Measurements from ENCODE around the gene TEDC1. TPM values are rescaled to one million over a fixed set of nuclear protein-coding genes. Genes with fewer than 3 reads are reported as not detected.

The TEDC1 gene
- total RNA-seq, 3 donors from 2014 or later: 4.9 to 7.8 (median 6.7) TPM

DNA sequence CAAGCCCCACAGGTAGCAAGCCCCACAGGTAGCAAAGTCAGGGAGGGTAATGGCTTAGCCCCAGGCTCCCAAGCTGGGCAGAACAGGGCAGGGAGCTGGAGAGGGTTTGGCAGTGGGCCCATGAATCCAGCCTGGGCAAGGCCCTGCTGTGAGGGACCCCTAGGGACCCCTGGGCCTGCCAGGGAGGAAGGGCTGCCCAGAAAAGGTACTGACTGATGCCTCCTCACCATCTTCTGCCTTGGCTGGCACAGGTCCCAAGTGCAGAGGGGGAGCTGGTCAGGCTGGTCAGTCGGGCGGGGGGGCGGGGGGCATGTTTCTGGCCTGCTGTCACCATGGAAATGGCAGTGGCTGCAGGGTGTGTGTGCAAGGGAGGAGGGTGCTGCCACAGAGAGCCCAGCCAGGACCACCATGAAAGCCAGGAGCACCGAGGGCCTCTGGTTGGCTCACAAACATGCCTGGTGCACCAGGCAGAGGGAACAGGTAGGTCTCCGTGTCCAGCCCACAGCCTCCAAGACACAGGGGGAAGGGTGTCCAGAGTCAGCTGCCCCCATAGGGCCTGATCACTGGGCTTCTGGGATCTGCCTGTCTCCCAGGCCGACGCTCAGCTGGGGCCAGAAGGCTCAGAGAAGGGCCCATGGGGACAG lies 17.9 kb upstream of the TEDC1 start:
- H3K4me1 ChIP-seq: peaks cover 36 to 49% of the 10 kb centered on the region in 2 donors
- no peaks in the 10 kb centered on the region for H3K36me3 ChIP-seq
- TF ChIP-seq POLR2AphosphoS5 (IDR thresholded peaks at IDR 0.05) (no peak), POLR2A (IDR thresholded peaks at IDR 0.05) (no peak)
- TF ChIP-seq, protein P1, sequence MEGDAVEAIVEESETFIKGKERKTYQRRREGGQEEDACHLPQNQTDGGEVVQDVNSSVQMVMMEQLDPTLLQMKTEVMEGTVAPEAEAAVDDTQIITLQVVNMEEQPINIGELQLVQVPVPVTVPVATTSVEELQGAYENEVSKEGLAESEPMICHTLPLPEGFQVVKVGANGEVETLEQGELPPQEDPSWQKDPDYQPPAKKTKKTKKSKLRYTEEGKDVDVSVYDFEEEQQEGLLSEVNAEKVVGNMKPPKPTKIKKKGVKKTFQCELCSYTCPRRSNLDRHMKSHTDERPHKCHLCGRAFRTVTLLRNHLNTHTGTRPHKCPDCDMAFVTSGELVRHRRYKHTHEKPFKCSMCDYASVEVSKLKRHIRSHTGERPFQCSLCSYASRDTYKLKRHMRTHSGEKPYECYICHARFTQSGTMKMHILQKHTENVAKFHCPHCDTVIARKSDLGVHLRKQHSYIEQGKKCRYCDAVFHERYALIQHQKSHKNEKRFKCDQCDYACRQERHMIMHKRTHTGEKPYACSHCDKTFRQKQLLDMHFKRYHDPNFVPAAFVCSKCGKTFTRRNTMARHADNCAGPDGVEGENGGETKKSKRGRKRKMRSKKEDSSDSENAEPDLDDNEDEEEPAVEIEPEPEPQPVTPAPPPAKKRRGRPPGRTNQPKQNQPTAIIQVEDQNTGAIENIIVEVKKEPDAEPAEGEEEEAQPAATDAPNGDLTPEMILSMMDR (IDR thresholded peaks at IDR 0.05): no peak
- H3K4me3 ChIP-seq: peak overlapping the region; percentile 65 to 97 (median 79)
- no peaks in the 10 kb centered on the region for H3K27me3 ChIP-seq
- peak overlapping the region; percentile 96 to 99 for H3K27ac ChIP-seq
- intact Hi-C loops (cut with DNase I; ENCODE audit: low total_unique reads): no loop called here
- no peaks in the 10 kb centered on the region for H3K9me3 ChIP-seq
- peak in 1 of 2 donors; percentile 54 for DNase-seq (ENCODE audit: low spot score in 2 of 2)

DNA sequence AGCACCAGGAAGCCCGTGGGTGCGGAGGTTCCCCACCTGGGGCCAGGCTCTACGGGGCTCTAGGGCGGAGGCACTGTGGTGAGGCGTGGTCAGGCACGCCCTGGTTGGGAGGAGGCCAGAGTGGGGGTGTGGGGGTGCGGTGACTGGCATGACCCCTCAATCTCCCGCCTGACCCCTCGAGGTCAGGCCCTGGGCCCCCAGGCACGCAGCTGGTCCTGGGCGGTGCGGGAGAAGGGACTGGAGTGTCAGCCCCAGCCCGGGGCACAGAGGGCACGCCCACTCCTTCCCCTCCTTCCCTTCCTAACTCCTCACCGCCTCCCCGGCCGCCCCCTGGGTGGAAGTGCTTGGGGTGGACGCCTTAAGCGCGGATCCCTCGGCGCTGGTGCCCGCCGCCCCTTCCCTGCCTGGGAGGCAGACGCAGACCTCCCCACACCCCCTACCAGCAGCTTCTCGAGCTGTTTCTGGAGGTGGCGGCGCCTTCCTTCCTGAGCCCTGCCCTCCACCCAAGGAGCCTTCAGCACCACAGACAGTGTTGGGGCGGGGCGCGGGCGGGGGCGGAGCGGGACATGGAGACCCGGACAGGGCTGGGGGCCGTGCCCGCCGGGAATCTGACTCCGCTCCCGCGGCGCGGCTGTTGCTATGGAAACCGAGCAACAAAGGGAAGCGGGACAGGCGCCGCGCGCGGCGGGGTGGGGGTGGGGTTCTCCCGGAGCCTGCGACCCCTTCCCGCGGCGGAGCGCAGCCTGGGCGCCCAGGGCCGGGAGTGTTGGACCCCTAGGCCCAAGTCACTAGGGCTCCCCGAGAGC lies 17.2 kb upstream of the TEDC1 start:
- Histone ChIP-seq H3K36me3 (no peaks in the 10 kb centered on the region), H3K27me3 (no peaks in the 10 kb centered on the region), H3K9me3 (no peaks in the 10 kb centered on the region), H3K27ac (peak overlapping the region; percentile 96 to 99), H3K4me1 (peaks cover 32 to 44% of the 10 kb centered on the region in 2 donors), H3K4me3 (peak overlapping the region; percentile 65 to 97 (median 79))
- no peak for TF ChIP-seq POLR2AphosphoS5 (IDR thresholded peaks at IDR 0.05)
- no peak for TF ChIP-seq POLR2A (IDR thresholded peaks at IDR 0.05)
- TF ChIP-seq, protein P1 (IDR thresholded peaks at IDR 0.05): no peak
- DNase-seq (ENCODE audit: low spot score in 2 of 2): peak; percentile 88 to 94
- intact Hi-C loops (cut with DNase I; ENCODE audit: low total_unique reads): no loop called here

DNA sequence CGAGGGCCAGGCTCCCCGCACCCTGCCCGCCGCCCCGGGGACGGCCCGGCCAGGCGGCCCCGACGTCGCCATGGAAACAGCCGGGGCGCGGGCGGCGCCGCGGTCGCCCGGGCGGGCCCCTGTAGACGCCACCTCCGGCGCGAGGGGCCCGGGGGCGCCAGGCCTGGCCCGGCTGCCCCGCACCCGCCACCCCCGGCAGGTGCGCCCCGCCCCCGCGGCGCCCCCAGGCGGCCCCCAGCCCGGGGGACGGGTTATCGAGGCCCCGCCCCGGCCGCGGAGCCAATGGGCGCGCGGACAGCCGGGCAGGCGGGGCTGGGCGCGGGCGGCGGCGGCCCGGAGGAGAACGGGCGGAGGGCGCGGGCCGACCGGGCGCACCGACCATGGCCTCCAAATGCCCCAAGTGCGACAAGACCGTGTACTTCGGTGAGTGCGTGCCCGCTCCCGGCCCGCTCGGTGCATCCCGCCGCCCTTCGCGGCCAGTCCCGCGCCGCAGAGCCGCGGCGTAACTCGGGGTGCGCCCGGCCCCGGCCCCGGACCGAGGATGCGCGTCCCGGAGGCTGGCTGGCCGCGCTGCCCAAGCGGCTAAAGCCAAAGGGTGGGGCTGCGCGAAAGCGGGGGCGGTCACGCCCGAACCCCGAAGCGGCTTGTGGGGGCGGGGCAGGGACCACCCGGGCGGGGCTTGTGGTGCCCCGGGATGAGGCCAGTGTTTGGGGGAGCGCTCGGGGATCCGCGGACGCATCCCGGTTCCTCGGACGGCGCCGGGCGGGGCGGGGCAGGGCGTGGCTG lies 16.4 kb upstream of the TEDC1 start, which contains the start of gene CRIP2:
Gene CRIP2, plus strand, starts transcription at position 339 of the 786 bp plus-strand sequence. Its CDS starts 42 bp downstream, at position 381.
- no peaks in the 10 kb centered on the region for H3K36me3 ChIP-seq
- H3K9me3 ChIP-seq: no peaks in the 10 kb centered on the region
- peak within 1 kb of the TSS; percentile 65 to 97 (median 79) for H3K4me3 ChIP-seq
- peaks cover 29 to 36% of the 10 kb centered on the region in 2 donors for H3K4me1 ChIP-seq
- intact Hi-C loops (cut with DNase I; ENCODE audit: low total_unique reads): no loop called here
- no peak for DNase-seq (ENCODE audit: low spot score in 2 of 2)
- TF ChIP-seq, protein P1 (IDR thresholded peaks at IDR 0.05): no peak
- TF ChIP-seq POLR2AphosphoS5 (IDR thresholded peaks at IDR 0.05): no peak
- no peak for TF ChIP-seq POLR2A (IDR thresholded peaks at IDR 0.05)
- H3K27ac ChIP-seq: peak within 1 kb of the TSS; percentile 96 to 99
- no peaks in the 10 kb centered on the region for H3K27me3 ChIP-seq

DNA sequence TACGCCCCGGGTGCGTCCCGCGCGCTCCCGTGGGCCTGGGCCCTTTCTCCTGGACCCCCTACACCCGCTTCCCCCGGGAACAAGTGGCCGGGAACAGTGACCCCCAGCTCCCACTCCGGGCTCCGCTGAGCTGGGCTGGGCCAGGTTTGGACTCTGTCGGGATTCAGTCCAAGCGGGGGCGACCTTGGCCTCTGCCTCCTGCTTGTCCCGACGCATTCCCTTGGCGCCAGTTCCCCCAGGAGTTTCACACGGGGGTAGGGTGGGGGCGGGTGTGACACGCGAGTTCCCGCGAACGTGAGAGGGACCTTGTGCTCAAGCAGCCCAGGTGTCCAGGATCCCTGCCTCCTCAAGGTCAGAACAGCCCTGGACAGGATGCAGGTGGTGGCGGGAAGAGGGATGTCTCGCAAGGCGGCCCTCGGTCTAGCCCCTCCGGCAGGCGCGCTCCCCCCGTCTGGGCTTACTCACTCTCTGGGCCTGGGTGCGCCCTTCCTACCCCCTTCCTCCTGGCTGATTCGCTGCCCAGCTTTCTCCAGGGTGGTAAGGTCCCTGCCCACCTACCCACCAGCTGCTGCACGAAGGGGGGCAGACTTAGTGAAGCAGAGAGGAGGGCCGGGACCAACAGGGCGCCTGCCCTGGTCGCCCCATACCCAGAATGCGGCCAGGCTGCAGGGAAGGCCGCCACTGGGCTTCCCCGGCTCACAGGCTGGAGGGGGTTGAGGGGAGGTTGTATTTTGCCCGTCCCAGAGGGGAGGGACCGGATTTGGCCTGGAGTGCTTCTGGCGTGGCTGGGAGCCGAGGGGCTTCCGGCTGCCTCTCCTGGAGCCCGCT lies 15.6 kb upstream of the TEDC1 start:
- Histone ChIP-seq H3K4me3 (peak overlapping the region; percentile 65 to 97 (median 79)), H3K36me3 (no peaks in the 10 kb centered on the region), H3K9me3 (no peaks in the 10 kb centered on the region), H3K27me3 (no peaks in the 10 kb centered on the region), H3K27ac (peak overlapping the region; percentile 96 to 99), H3K4me1 (peaks cover 30 to 32% of the 10 kb centered on the region in 2 donors)
- TF ChIP-seq, protein P1 (IDR thresholded peaks at IDR 0.05): no peak
- peak in 2 of 3 donors; percentile 6 to 33 for TF ChIP-seq POLR2AphosphoS5 (IDR thresholded peaks at IDR 0.05)
- peak in 1 of 2 donors; percentile 63 for DNase-seq (ENCODE audit: low spot score in 2 of 2)
- intact Hi-C loops (cut with DNase I; ENCODE audit: low total_unique reads): no loop called here

All from breast epithelium (tissue), 4 donors.